AG04450 (cell line): Measurements from ENCODE around the gene VSIG8. TPM values are rescaled to one million over a fixed set of nuclear protein-coding genes. Genes with fewer than 3 reads are reported as not detected.

Source experiments
- CTCF ChIA-PET: fragments of 300-600, 350-600 bp; formaldehyde crosslinking; extraction: SDS; loops from one replicate; lab custom pipeline; 2022; ENCODE audit warnings: antibody characterized with exemption, inconsistent platforms; lab: Charles Lee
- POLR2A ChIA-PET: fragments of 350-600 bp; formaldehyde crosslinking; extraction: SDS; loops from one replicate; lab custom pipeline; 2021; ENCODE audit warnings: antibody characterized with exemption, inconsistent platforms; lab: Yijun Ruan, JAX
- DNase-seq: peaks from one replicate; pipeline ENCODE4 v3.0.0-alpha.2; 2011; ENCODE audit warnings: low read depth, low spot score
- H3K27ac ChIP-seq: one replicate; pipeline ENCODE4 v1.5.1; 2012; ENCODE audit warnings: low read depth, low read length, control low read depth
- H3K27me3 ChIP-seq: one replicate; pipeline ENCODE4 v1.6.0; 2012; ENCODE audit warnings: low read length; ENCODE audit not compliant: control insufficient read depth, insufficient read depth
- H3K4me3 ChIP-seq: 2 replicates; pipeline ENCODE4 v1.5.1; 2011; ENCODE audit warnings: mild to moderate bottlenecking, low read depth, low read length, control low read depth
- H3K9me3 ChIP-seq: 2 replicates; pipeline ENCODE4 v1.5.1; 2012; ENCODE audit warnings: low read length; ENCODE audit not compliant: control insufficient read depth, insufficient read depth
- polyA plus RNA-seq: library from polyadenylated mRNA; depleted of rRNA; stranded (reverse); fragments of >200 nt; gene quantifications from 2 replicates; pipeline ENCODE4 v1.2.3, GENCODE V29; 2011; rRNA removed
- small RNA-seq: library from RNA; depleted of rRNA; stranded (forward); fragments of <200 nt; gene quantifications from one replicate; pipeline ENCODE3, GENCODE V24; 2012; ENCODE audit warnings: low read depth; ENCODE audit not compliant: insufficient read length
- TF ChIP-seq, protein P1 (sequence below): IDR thresholded peaks from 2 replicates; pipeline ENCODE4 v1.5.1; 2011; ENCODE audit warnings: low read depth, low read length, control low read depth, inconsistent platforms

VSIG8 gene
- polyA plus RNA-seq, 1 experiment = not detected

- POLR2A ChIA-PET = no interaction called here
- CTCF ChIA-PET = interaction anchor here (1.2 to 1.9 kb wide), 2 partner anchors 18 to 75 kb away, joined by 6 to 18 read pairs; no protein-coding TSS in a partner anchor
- peaks cover 15% of the 10 kb centered on the region for H3K27me3 ChIP-seq
- H3K9me3 ChIP-seq = no peaks in the 10 kb centered on the region
- H3K4me3 ChIP-seq = no peak overlapping the region
- no peak overlapping the region for H3K27ac ChIP-seq
- TF ChIP-seq, protein P1, sequence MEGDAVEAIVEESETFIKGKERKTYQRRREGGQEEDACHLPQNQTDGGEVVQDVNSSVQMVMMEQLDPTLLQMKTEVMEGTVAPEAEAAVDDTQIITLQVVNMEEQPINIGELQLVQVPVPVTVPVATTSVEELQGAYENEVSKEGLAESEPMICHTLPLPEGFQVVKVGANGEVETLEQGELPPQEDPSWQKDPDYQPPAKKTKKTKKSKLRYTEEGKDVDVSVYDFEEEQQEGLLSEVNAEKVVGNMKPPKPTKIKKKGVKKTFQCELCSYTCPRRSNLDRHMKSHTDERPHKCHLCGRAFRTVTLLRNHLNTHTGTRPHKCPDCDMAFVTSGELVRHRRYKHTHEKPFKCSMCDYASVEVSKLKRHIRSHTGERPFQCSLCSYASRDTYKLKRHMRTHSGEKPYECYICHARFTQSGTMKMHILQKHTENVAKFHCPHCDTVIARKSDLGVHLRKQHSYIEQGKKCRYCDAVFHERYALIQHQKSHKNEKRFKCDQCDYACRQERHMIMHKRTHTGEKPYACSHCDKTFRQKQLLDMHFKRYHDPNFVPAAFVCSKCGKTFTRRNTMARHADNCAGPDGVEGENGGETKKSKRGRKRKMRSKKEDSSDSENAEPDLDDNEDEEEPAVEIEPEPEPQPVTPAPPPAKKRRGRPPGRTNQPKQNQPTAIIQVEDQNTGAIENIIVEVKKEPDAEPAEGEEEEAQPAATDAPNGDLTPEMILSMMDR = no peak
- DNase-seq = no peak
These were observed 46.5 kb downstream of the VSIG8 start for GRCh38 chr1:159815926-159816325.

GRCh38 chr1:159804924-159805323 is 57.5 kb downstream of the VSIG8 start:
- TF ChIP-seq, protein P1 = no peak
- Histone ChIP-seq H3K27ac (no peak overlapping the region), H3K4me3 (no peak overlapping the region), H3K27me3 (peaks cover 17% of the 10 kb centered on the region), H3K9me3 (no peaks in the 10 kb centered on the region)
- DNase-seq = no peak
- ChIA-PET POLR2A (no interaction called here), CTCF (interaction anchor here (1.5 to 13.0 kb wide), 3 partner anchors 24 to 203 kb away, joined by 4 to 556 read pairs (median 31); partner anchors contain the start of gene DUSP23)

Small RNA genes lying within 50 kb of the gene (small RNA-seq; reads per million reads assigned to genes)
- gene MIR4259 (not detected), gene RF00570 (not detected)

Other genes with a start within 250 kb of the VSIG8 start
- not detected in 2 replicates for gene CRP, start 148.1 kb downstream of the VSIG8 start, polyA plus RNA-seq
- 6.0 and 6.1 TPM in 2 replicates for gene DUSP23, start 81.7 kb downstream of the VSIG8 start, polyA plus RNA-seq
- gene FCRL6, start 60.3 kb downstream of the VSIG8 start, polyA plus RNA-seq = not detected in 2 replicates
- not detected in 2 replicates for gene SLAMF8, start 35.8 kb downstream of the VSIG8 start, polyA plus RNA-seq
- gene CFAP45, start 37.5 kb upstream of the VSIG8 start, polyA plus RNA-seq = 0.29 and 0.51 TPM in 2 replicates
- 400 and 472 TPM in 2 replicates for gene TAGLN2, start 62.9 kb upstream of the VSIG8 start, polyA plus RNA-seq
- gene IGSF9, start 83.0 kb upstream of the VSIG8 start, polyA plus RNA-seq = not detected in 2 replicates
- gene SLAMF9, start 91.6 kb upstream of the VSIG8 start, polyA plus RNA-seq = 0.11 TPM in 1 of 2 replicates, not detected in the other
- gene PIGM, start 169.3 kb upstream of the VSIG8 start, polyA plus RNA-seq = 5.1 and 6.6 TPM in 2 replicates
- gene KCNJ10, start 207.5 kb upstream of the VSIG8 start, polyA plus RNA-seq = not detected in 2 replicates
- gene KCNJ9, start 218.9 kb upstream of the VSIG8 start, polyA plus RNA-seq = not detected in 2 replicates
- gene IGSF8, start 236.0 kb upstream of the VSIG8 start, polyA plus RNA-seq = 12.7 and 18.8 TPM in 2 replicates